Tibial nerve (tissue), 4 donors: ENCODE results near the gene METTL8. TPM values are rescaled to one million over a fixed set of nuclear protein-coding genes. Genes with fewer than 3 reads are reported as not detected.

Experiments used
- DNase-seq, 2 donors: peaks; one replicate each; pipeline ENCODE4 v3.0.0-alpha.2; 2019; ENCODE audit warnings: low spot score in 2 of 2
- H3K27ac ChIP-seq, 4 donors: fragments of 200-600 bp; sonication (generic) in 3 of 4; one replicate each; pipeline ENCODE4 v1.5.1; 2017 to 2019; ENCODE audit warnings: mild to moderate bottlenecking in 1 of 4
- H3K27me3 ChIP-seq, 2 donors: fragments of 200-600 bp; sonication (generic) in 1 of 2; one replicate each; pipeline versions ENCODE4 v1.5.1 to v1.6.0; 2017 to 2019
- H3K36me3 ChIP-seq, 3 donors: fragments of 200-600 bp; sonication (generic); one replicate each; pipeline ENCODE4 v1.5.1; 2018 to 2019
- H3K4me1 ChIP-seq, 4 donors: fragments of 200-600 bp; sonication (generic) in 3 of 4; one replicate each; pipeline ENCODE4 v1.5.1; 2017 to 2019
- H3K4me3 ChIP-seq, 4 donors: fragments of 200-600 bp; sonication (generic) in 3 of 4; one replicate each; pipeline ENCODE4 v1.5.1; 2017 to 2019; ENCODE audit warnings: mild to moderate bottlenecking in 1 of 4, moderate library complexity in 1 of 4
- H3K9me3 ChIP-seq, 4 donors: fragments of 200-600 bp; sonication (generic) in 3 of 4; one replicate each; pipeline ENCODE4 v1.5.1; 2017 to 2019
- CTCF ChIP-seq, 5 experiments: fragments of 200-600 bp in 3 of 5; fragments of 450-650 bp in 2 of 5; sonication (generic) in 3 of 5; IDR thresholded peaks; one replicate each; pipeline ENCODE4 v1.5.1; 2016 to 2019; ENCODE audit warnings: antibody characterized with exemption in 5 of 5, mild to moderate bottlenecking in 3 of 5, moderate library complexity in 2 of 5
- EP300 ChIP-seq, 2 donors: sonication (generic); formaldehyde crosslinking; IDR thresholded peaks; one replicate each; pipeline ENCODE4 v1.6.1; 2017; ENCODE audit warnings: antibody characterized with exemption in 2 of 2, mild to moderate bottlenecking in 1 of 2
- POLR2A ChIP-seq, 2 donors: fragments of 450-650 bp; IDR thresholded peaks; one replicate each; pipeline ENCODE4 v1.6.1; 2017; ENCODE audit warnings: antibody characterized with exemption in 2 of 2, mild to moderate bottlenecking in 2 of 2, moderate library complexity in 2 of 2
- WGBS, 2 donors: methylation state at CpG; one replicate each; pipeline ENCODE4 v1.1.5; 2018; 5-methylcytosine and 5-hydroxymethylcytosine counted together
- total RNA-seq, 4 donors: library from RNA; depleted of rRNA; stranded (reverse); fragments of >200 nt; gene quantifications; one replicate each; pipeline ENCODE4 v1.1.0, GENCODE V29; 2016

The METTL8 gene
- total RNA-seq, 4 donors from 2014 or later: 13.5 to 27.9 (median 20.7) TPM

GRCh38 chr2:171436307-171436706, 2.5 kb upstream of the METTL8 start:
- DNase-seq: no peak
- no peak overlapping the region for H3K27ac ChIP-seq
- H3K27me3 ChIP-seq: no peaks in the 10 kb centered on the region
- WGBS, 2 donors: 96 to 97% methylated on average over 1 of the region's 1 CpG
- no peaks in the 10 kb centered on the region for H3K9me3 ChIP-seq
- no peak for TF ChIP-seq CTCF (IDR thresholded peaks at IDR 0.05)
- H3K36me3 ChIP-seq: peaks cover 0 to 48% (median 0%) of the 10 kb centered on the region in 3 donors
- peaks cover 0 to 24% (median 8%) of the 10 kb centered on the region in 4 donors for H3K4me1 ChIP-seq
- H3K4me3 ChIP-seq: no peak overlapping the region

- 0% methylated on average over 36 to 66 of the region's 92 CpGs for WGBS, 2 donors
- peak within 1 kb of the TSS; percentile 82 to 91 (median 84) for H3K4me3 ChIP-seq
- TF ChIP-seq POLR2A (IDR thresholded peaks at IDR 0.05): peak; percentile 51 to 69
- TF ChIP-seq EP300 (IDR thresholded peaks at IDR 0.05): peak; percentile 47 to 91
- TF ChIP-seq CTCF (IDR thresholded peaks at IDR 0.05): peak in 3 of 5 experiments; percentile 20 to 57 (median 52)
- DNase-seq: peak; percentile 85 to 87
- peaks cover 0 to 35% (median 0%) of the 10 kb centered on the region in 3 donors for H3K36me3 ChIP-seq
- peaks cover 0 to 3% (median 0%) of the 10 kb centered on the region in 4 donors for H3K9me3 ChIP-seq
- H3K4me1 ChIP-seq: peaks cover 0 to 24% (median 8%) of the 10 kb centered on the region in 4 donors
- H3K27me3 ChIP-seq: no peaks in the 10 kb centered on the region
- peak within 1 kb of the TSS; percentile 83 to 98 (median 94) for H3K27ac ChIP-seq
Measured at GRCh38 chr2:171434013-171434989, 511 bp upstream of the METTL8 start, which contains the start of gene DCAF17. TSS of gene DCAF17 (plus strand) at chr2:171434226. CDS start at chr2:171434578, 352 bp downstream.

GRCh38 chr2:171432969-171433762, 624 bp downstream of the METTL8 start:
- H3K4me3 ChIP-seq: peak overlapping the region; percentile 68 to 91 (median 83)
- TF ChIP-seq CTCF (IDR thresholded peaks at IDR 0.05) (no peak), EP300 (IDR thresholded peaks at IDR 0.05) (no peak), POLR2A (IDR thresholded peaks at IDR 0.05) (no peak)

GRCh38 chr2:171432206-171432968, 1.4 kb downstream of the METTL8 start:
- Histone ChIP-seq H3K4me3 (no peak overlapping the region), H3K27ac (no peak overlapping the region), H3K9me3 (peaks cover 0 to 3% (median 0%) of the 10 kb centered on the region in 4 donors), H3K4me1 (peaks cover 0 to 24% (median 8%) of the 10 kb centered on the region in 4 donors), H3K36me3 (peaks cover 0 to 25% (median 0%) of the 10 kb centered on the region in 3 donors), H3K27me3 (no peaks in the 10 kb centered on the region)
- WGBS, 2 donors: 55 to 69% methylated on average over 4 of the region's 4 CpGs
- TF ChIP-seq EP300 (IDR thresholded peaks at IDR 0.05) (no peak), CTCF (IDR thresholded peaks at IDR 0.05) (no peak), POLR2A (IDR thresholded peaks at IDR 0.05) (no peak)
- no peak for DNase-seq

More at GRCh38 chr2:171432969-171433762, 624 bp downstream of the METTL8 start:
- Histone ChIP-seq H3K27me3 (no peaks in the 10 kb centered on the region), H3K36me3 (peaks cover 0 to 28% (median 0%) of the 10 kb centered on the region in 3 donors), H3K4me1 (peaks cover 0 to 24% (median 8%) of the 10 kb centered on the region in 4 donors), H3K9me3 (peaks cover 0 to 3% (median 0%) of the 10 kb centered on the region in 4 donors), H3K27ac (peak overlapping the region; percentile 83 to 98 (median 94))
- no peak for DNase-seq
- 30 to 31% methylated on average over 20 of the region's 20 CpGs for WGBS, 2 donors
